Esophagus muscularis mucosa (tissue), 4 donors: Measurements from ENCODE around the gene CSMD2.

Experiments used
- EP300 ChIP-seq: sonication (generic); formaldehyde crosslinking; IDR thresholded peaks from one replicate; pipeline ENCODE4 v1.6.1; 2017; ENCODE audit warnings: antibody characterized with exemption
- POLR2AphosphoS5 ChIP-seq, 2 donors: sonication (generic); formaldehyde crosslinking; IDR thresholded peaks; one replicate each; pipeline ENCODE4 v1.6.1; 2017; ENCODE audit warnings: antibody characterized with exemption in 2 of 2
- TF ChIP-seq, protein P1 (sequence below), 3 experiments: fragments of 200-600 bp in 2 of 3; fragments of 450-650 bp in 1 of 3; sonication (generic) in 2 of 3; IDR thresholded peaks; one replicate each; pipeline ENCODE4 v1.5.1; 2017 to 2019; ENCODE audit warnings: antibody characterized with exemption in 3 of 3, mild to moderate bottlenecking in 2 of 3, moderate library complexity in 1 of 3

GRCh38 chr1:33586795-33587194, 578.2 kb downstream of the CSMD2 start:
- TF ChIP-seq POLR2AphosphoS5 (IDR thresholded peaks at IDR 0.05): no peak
- TF ChIP-seq, protein P1, sequence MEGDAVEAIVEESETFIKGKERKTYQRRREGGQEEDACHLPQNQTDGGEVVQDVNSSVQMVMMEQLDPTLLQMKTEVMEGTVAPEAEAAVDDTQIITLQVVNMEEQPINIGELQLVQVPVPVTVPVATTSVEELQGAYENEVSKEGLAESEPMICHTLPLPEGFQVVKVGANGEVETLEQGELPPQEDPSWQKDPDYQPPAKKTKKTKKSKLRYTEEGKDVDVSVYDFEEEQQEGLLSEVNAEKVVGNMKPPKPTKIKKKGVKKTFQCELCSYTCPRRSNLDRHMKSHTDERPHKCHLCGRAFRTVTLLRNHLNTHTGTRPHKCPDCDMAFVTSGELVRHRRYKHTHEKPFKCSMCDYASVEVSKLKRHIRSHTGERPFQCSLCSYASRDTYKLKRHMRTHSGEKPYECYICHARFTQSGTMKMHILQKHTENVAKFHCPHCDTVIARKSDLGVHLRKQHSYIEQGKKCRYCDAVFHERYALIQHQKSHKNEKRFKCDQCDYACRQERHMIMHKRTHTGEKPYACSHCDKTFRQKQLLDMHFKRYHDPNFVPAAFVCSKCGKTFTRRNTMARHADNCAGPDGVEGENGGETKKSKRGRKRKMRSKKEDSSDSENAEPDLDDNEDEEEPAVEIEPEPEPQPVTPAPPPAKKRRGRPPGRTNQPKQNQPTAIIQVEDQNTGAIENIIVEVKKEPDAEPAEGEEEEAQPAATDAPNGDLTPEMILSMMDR (IDR thresholded peaks at IDR 0.05): no peak
- no peak for TF ChIP-seq EP300
